Common myeloid progenitor, CD34-positive (primary cell): ENCODE data around the gene QPCT.
"Not testable (repeated sequence)": the region's sequence is repeated elsewhere in the genome, so short reads cannot be mapped to it uniquely, and the experiment has no call there.

Experiments
- CTCF ChIA-PET: fragments of 350-600 bp; sonication (Branson Sonifier 250); formaldehyde crosslinking; loops from one replicate; lab custom pipeline; 2021; ENCODE audit warnings: antibody characterized with exemption; lab: Charles Lee
- POLR2A ChIA-PET: fragments of 350-600 bp; sonication (Branson Sonifier 250); formaldehyde crosslinking; loops from one replicate; lab custom pipeline; 2021; ENCODE audit warnings: antibody characterized with exemption; lab: Charles Lee
- DNase-seq, 3 donors: peaks; one replicate each; pipeline versions ENCODE4 v3.0.0 to v3.0.0-alpha.2; 2013
- H3K27ac ChIP-seq, 2 experiments: 1 replicate in 1 of 2; 2 replicates in 1 of 2; pipeline ENCODE4 v1.7.0; 2013; ENCODE audit warnings: inconsistent platforms in 2 of 2, low read length in 2 of 2, mild to moderate bottlenecking in 2 of 2, low read depth in 1 of 2, moderate library complexity in 1 of 2; ENCODE audit not compliant: severe bottlenecking in 2 of 2, insufficient read depth in 1 of 2, poor library complexity in 1 of 2
- H3K27me3 ChIP-seq, 5 experiments: replicated peaks in 2 of 5; 1 replicate in 3 of 5; 2 replicates in 2 of 5; pipeline versions ENCODE4 v1.6.1 to v1.7.0; 2013; ENCODE audit warnings: low read length in 4 of 5, mild to moderate bottlenecking in 2 of 5, moderate library complexity in 2 of 5, inconsistent platforms in 1 of 5; ENCODE audit not compliant: insufficient read depth in 5 of 5, control insufficient read depth in 4 of 5
- H3K36me3 ChIP-seq, 4 experiments: 1 replicate in 2 of 4; 2 replicates in 2 of 4; pipeline versions ENCODE4 v1.6.1 to v1.7.0; 2013; ENCODE audit warnings: low read length in 3 of 4, control low read depth in 1 of 4, mild to moderate bottlenecking in 1 of 4; ENCODE audit not compliant: control insufficient read depth in 4 of 4, insufficient read depth in 4 of 4
- H3K4me1 ChIP-seq, 4 experiments: 1 replicate in 3 of 4; 2 replicates in 1 of 4; pipeline versions ENCODE4 v1.6.1 to v1.7.1; 2013; ENCODE audit warnings: low read length in 3 of 4, mild to moderate bottlenecking in 3 of 4, control low read depth in 1 of 4, inconsistent platforms in 1 of 4, moderate library complexity in 1 of 4; ENCODE audit not compliant: control insufficient read depth in 4 of 4, insufficient read depth in 4 of 4; ENCODE audit errors: control extremely low read depth in 1 of 4
- H3K4me3 ChIP-seq, 7 experiments: 1 replicate in 4 of 7; 2 replicates in 3 of 7; pipeline versions ENCODE4 v1.5.1 to v1.7.0; 2013; ENCODE audit warnings: mild to moderate bottlenecking in 7 of 7, low read length in 6 of 7, moderate library complexity in 6 of 7, inconsistent platforms in 2 of 7, low read depth in 2 of 7, control low read depth in 1 of 7; ENCODE audit not compliant: insufficient read depth in 4 of 7, control insufficient read depth in 1 of 7; ENCODE audit errors: extremely low read depth in 1 of 7
- H3K9me3 ChIP-seq, 5 experiments: 1 replicate in 4 of 5; 2 replicates in 1 of 5; pipeline versions ENCODE4 v1.6.1 to v1.7.1; 2013; ENCODE audit warnings: low read length in 4 of 5, mild to moderate bottlenecking in 2 of 5, inconsistent platforms in 1 of 5, low read depth in 1 of 5, moderate library complexity in 1 of 5; ENCODE audit not compliant: control insufficient read depth in 4 of 5, insufficient read depth in 2 of 5; ENCODE audit errors: control extremely low read depth in 1 of 5
- WGBS: methylation state at CpG from one replicate; pipeline ENCODE4 v1.1.5; 2013; ENCODE audit not compliant: insufficient coverage; 5-methylcytosine and 5-hydroxymethylcytosine counted together

QPCT gene

DNA sequence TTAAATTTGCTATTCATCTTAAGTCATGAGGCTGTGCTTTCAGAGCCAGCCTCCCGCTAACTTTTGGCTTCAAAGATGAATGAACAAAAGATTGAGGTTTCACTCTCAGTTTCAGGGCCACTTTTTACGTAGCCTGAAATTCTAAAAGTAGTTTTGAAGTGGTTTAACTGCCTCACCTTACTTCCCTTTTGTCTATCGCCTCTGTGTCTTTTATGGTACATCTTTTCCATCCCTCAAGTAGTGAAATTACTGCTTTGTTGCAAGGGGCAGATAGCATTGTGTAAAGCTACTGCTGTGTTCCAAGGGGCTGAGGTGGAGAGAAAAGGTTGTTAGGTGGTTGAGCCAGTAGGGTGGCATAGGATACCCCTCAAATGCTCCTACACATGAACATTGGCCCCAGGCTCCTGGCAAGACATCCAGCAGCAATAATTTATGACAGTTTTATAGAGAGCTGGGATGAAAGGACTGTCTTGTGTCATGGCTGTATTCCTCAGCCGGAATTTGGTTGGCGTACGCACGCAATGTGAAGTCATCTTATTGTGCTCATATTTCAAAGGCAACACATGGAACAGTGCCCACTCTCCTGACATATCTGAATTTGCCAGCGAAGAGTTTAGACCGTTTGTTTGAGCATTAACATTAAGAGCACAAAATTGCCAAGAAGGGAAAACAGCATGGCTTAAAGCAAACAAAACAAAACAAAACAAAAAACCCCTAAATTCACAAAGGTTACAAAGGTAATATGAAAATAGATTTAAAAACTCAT is 32.2 kb downstream of the QPCT start:
- no peaks in the 10 kb centered on the region for H3K36me3 ChIP-seq
- WGBS = 87% methylated on average over 6 of the region's 9 CpGs
- POLR2A ChIA-PET = no interaction called here
- no peak overlapping the region for H3K27ac ChIP-seq
- peaks cover 0 to 6% (median 0%) of the 10 kb centered on the region in 4 experiments for H3K4me1 ChIP-seq
- no peaks in the 10 kb centered on the region for H3K27me3 ChIP-seq
- CTCF ChIA-PET = interaction anchor here (0.8 to 1.8 kb wide), 4 partner anchors 9 to 19 kb away, joined by 3 to 8 read pairs (median 3); no protein-coding TSS in a partner anchor
- no peaks in the 10 kb centered on the region for H3K9me3 ChIP-seq
- no peak overlapping the region for H3K4me3 ChIP-seq
- DNase-seq = no peak

GRCh38 chr2:37377187-37377532 is 32.7 kb downstream of the QPCT start:
- Histone ChIP-seq H3K9me3 (no peaks in the 10 kb centered on the region), H3K27me3 (no peaks in the 10 kb centered on the region), H3K4me3 (no peak overlapping the region), H3K4me1 (peaks cover 0 to 6% (median 0%) of the 10 kb centered on the region in 4 experiments), H3K27ac (no peak overlapping the region), H3K36me3 (no peaks in the 10 kb centered on the region)
- ChIA-PET POLR2A (interaction anchor here (1.3 kb wide), 1 partner anchor 13 kb away, joined by 3 read pairs; no protein-coding TSS in a partner anchor), CTCF (interaction anchor here (0.8 to 1.8 kb wide), 3 partner anchors 10 to 19 kb away, joined by 3 to 8 read pairs (median 3); no protein-coding TSS in a partner anchor)
- no CpG with 5 or more reads among the region's 3 CpGs for WGBS
- peak in 2 of 3 donors; percentile 45 to 64 for DNase-seq

DNA sequence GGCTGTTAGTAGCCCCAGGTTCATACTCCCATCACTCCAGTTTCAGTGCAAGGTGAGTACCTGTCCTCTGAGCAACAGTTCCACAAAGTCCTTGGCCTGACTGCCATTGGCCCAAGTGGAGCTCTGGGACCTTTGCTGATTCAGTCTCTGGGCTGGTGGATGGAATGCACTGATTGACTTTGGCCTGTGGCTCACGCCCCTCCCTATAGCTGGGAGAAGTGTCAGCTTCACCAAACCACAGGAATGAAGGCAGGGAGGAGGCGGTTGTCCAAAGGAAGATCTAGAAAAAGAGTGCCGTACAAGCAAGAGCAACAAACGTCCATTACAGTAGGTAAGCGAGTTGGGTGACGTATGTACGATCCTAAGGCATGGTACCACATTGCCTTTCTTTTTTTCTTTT is 34.0 kb downstream of the QPCT start:
- no peak for DNase-seq
- no peaks in the 10 kb centered on the region for H3K36me3 ChIP-seq
- H3K9me3 ChIP-seq = no peaks in the 10 kb centered on the region
- H3K4me1 ChIP-seq = peaks cover 0 to 6% (median 0%) of the 10 kb centered on the region in 4 experiments
- POLR2A ChIA-PET = interaction anchor here (1.3 kb wide), 1 partner anchor 12 kb away, joined by 3 read pairs; no protein-coding TSS in a partner anchor
- CTCF ChIA-PET = interaction anchor here (1.1 kb wide), 1 partner anchor 8 kb away, joined by 3 read pairs; no protein-coding TSS in a partner anchor
- no peak overlapping the region for H3K4me3 ChIP-seq
- 98% methylated on average over 6 of the region's 7 CpGs for WGBS
- no peaks in the 10 kb centered on the region for H3K27me3 ChIP-seq
- H3K27ac ChIP-seq = no peak overlapping the region

DNA sequence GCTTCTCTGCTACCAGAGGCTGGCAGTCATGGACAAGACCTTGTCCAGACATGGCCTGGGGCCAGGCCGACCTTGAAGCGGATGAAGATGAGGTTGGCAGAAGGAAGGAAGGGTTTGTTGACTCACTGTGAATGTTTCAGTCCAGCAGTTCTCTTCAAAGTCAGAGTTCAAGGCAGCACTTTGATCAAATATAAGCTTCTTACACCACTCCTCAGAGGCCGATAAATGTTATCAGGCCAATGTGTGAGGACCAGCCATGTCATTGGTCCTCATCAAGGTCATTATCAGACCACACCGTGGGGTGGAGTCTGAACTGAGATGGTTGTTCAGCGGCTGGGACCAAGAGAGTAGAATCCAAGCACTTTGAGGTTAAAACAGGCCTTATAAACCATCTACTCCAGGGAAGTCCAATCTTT is 35.5 kb downstream of the QPCT start:
- no peak overlapping the region for H3K4me3 ChIP-seq
- DNase-seq = no peak
- H3K4me1 ChIP-seq = peaks cover 0 to 6% (median 0%) of the 10 kb centered on the region in 4 experiments
- no peak overlapping the region for H3K27ac ChIP-seq
- H3K9me3 ChIP-seq = no peaks in the 10 kb centered on the region
- ChIA-PET POLR2A (no interaction called here), CTCF (interaction anchor here (1.1 to 1.7 kb wide), 3 partner anchors 10 to 512 kb away, joined by 3 to 7 read pairs (median 4); no protein-coding TSS in a partner anchor)
- H3K27me3 ChIP-seq = no peaks in the 10 kb centered on the region
- H3K36me3 ChIP-seq = no peaks in the 10 kb centered on the region
- WGBS = 100% methylated on average over 3 of the region's 5 CpGs

DNA sequence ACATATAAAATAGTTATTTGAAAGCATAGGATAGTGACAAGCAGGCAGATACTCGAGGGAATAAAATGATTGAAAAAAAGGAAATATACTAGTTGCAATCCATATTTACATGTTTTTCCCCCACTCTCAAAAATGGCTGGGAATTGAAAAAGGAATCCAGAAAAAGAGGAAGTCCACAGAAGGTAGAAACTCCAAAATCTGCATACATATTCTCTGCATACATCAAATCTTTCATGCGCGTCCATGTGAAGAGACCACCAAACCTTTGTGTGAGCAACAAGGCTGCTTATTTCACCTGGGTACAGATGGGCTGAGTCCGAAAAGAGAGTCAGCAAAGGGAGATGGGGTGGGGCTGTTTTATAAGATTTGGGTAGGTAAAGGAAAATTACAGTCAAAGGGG is 36.4 kb downstream of the QPCT start:
- DNase-seq, H3K27ac ChIP-seq, H3K27me3 ChIP-seq, H3K36me3 ChIP-seq, H3K4me1 ChIP-seq, H3K9me3 ChIP-seq, H3K4me3 ChIP-seq, POLR2A ChIA-PET: not testable (repeated sequence)
- no CpG with 5 or more reads among the region's 4 CpGs for WGBS
- CTCF ChIA-PET = interaction anchor here (1.7 kb wide), 1 partner anchor 16 kb away, joined by 7 read pairs; no protein-coding TSS in a partner anchor

DNA sequence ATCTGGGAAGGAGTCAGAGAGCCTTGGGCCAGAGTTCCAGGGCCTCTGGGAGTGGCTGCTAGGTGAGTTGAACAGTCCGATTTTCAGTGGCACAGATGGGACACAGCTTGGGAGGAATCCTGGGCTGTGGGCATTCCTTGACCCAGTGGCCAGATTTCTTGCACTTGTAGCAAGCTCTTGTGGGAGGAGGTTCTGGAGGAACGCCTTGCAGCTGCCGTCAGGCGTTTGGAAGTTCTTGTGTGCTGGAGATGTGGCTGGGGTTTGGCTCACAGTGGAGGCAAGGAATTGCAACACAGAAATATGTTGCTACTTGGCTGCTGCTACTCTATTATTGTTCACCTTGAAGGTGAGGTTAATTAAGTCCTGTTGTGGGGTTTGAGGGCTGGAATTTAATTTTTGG is 39.8 kb downstream of the QPCT start:
- H3K9me3 ChIP-seq, CTCF ChIA-PET, H3K27ac ChIP-seq, POLR2A ChIA-PET, DNase-seq, H3K27me3 ChIP-seq, H3K36me3 ChIP-seq, H3K4me1 ChIP-seq, H3K4me3 ChIP-seq: not testable (repeated sequence)
- no CpG with 5 or more reads among the region's 4 CpGs for WGBS
